H1 (cell line): ENCODE results near the gene FOXA2. TPM values are rescaled to one million over a fixed set of nuclear protein-coding genes. Genes with fewer than 3 reads are reported as not detected.
A peak's percentile ranks its signal among the peaks of the same experiment; 100 is the strongest.

Experiments used
- CTCF ChIA-PET: fragments of 300-600 bp; sonication (Branson Sonifier 250); formaldehyde crosslinking; loops from one replicate; lab custom pipeline; 2021; ENCODE audit not compliant: partially characterized antibody; lab: Charles Lee
- POLR2A ChIA-PET: fragments of 300-600 bp; sonication (Branson Sonifier 250); formaldehyde crosslinking; loops from one replicate; lab custom pipeline; 2021; ENCODE audit warnings: inconsistent platforms; ENCODE audit not compliant: partially characterized antibody; lab: Charles Lee
- DNase-seq, 2 experiments: peaks; one replicate each; pipeline versions ENCODE4 v3.0.0 to v3.0.0-alpha.2; 2010 to 2022; ENCODE audit warnings: low spot score in 2 of 2, low read depth in 1 of 2, mixed read lengths in 1 of 2
- FAIRE-seq: peaks from 2 replicates; lab custom pipeline; 2011; peaks lifted over from hg19 to GRCh38; lab: Jason Lieb, UNC
- H2AFZ ChIP-seq: 2 replicates; pipeline ENCODE4 v1.8.1; 2012; ENCODE audit warnings: low read length, inconsistent platforms
- H2AK5ac ChIP-seq: 2 replicates; pipeline ENCODE4 v1.6.1; 2013; ENCODE audit warnings: low read depth, low read length
- H2BK120ac ChIP-seq: replicated peaks from 2 replicates; pipeline ENCODE3; 2013; ENCODE audit warnings: low read depth, low read length, inconsistent platforms
- H2BK12ac ChIP-seq: 2 replicates; pipeline ENCODE4 v1.6.1; 2013; ENCODE audit warnings: low read depth, low read length
- H2BK15ac ChIP-seq: 2 replicates; pipeline ENCODE4 v1.6.1; 2013; ENCODE audit warnings: low read length
- H2BK20ac ChIP-seq: 2 replicates; pipeline ENCODE4 v1.6.1; 2013; ENCODE audit warnings: low read length
- H2BK5ac ChIP-seq: 2 replicates; pipeline ENCODE4 v1.6.1; 2013; ENCODE audit warnings: low read depth, low read length
- H3K14ac ChIP-seq: 2 replicates; pipeline ENCODE4 v1.6.1; 2013; ENCODE audit warnings: inconsistent platforms; ENCODE audit not compliant: insufficient read length
- H3K18ac ChIP-seq: 2 replicates; pipeline ENCODE4 v1.6.1; 2013; ENCODE audit warnings: low read length; ENCODE audit errors: extremely low read depth
- H3K23ac ChIP-seq: 2 replicates; pipeline ENCODE4 v1.6.1; 2013; ENCODE audit warnings: inconsistent platforms; ENCODE audit not compliant: insufficient read length
- H3K23me2 ChIP-seq: 2 replicates; pipeline ENCODE4 v1.6.1; 2013; ENCODE audit warnings: low read depth, low read length
- H3K27ac ChIP-seq: 2 replicates; pipeline ENCODE4 v1.6.1; 2011; ENCODE audit warnings: low read depth, low read length, inconsistent platforms
- H3K27me3 ChIP-seq, 4 experiments: replicated peaks in 1 of 4; 1 replicate in 1 of 4; 2 replicates in 3 of 4; pipeline versions ENCODE4 v1.6.1 to v1.8.1; 2011 to 2013; ENCODE audit warnings: low read length in 3 of 4, mild to moderate bottlenecking in 3 of 4, inconsistent platforms in 2 of 4, mixed read lengths in 2 of 4, moderate library complexity in 1 of 4; ENCODE audit not compliant: control insufficient read depth in 3 of 4, insufficient read depth in 3 of 4; ENCODE audit errors: extremely low read depth in 1 of 4
- H3K36me3 ChIP-seq, 4 experiments: 2 replicates each; pipeline versions ENCODE4 v1.6.1 to v1.8.1; 2011 to 2013; ENCODE audit warnings: mild to moderate bottlenecking in 4 of 4, low read length in 3 of 4, moderate library complexity in 2 of 4, control low read depth in 1 of 4, inconsistent platforms in 1 of 4; ENCODE audit not compliant: insufficient read depth in 4 of 4, control insufficient read depth in 2 of 4
- H3K4ac ChIP-seq: replicated peaks from 2 replicates; pipeline ENCODE3; 2013; ENCODE audit warnings: low read length, low read depth, mixed read lengths, inconsistent platforms; ENCODE audit not compliant: insufficient read length
- H3K4me1 ChIP-seq, 4 experiments: replicated peaks in 1 of 4; 1 replicate in 1 of 4; 2 replicates in 3 of 4; pipeline versions ENCODE4 v1.6.1 to v1.8.1; 2011 to 2013; ENCODE audit warnings: low read length in 3 of 4, inconsistent platforms in 2 of 4, mixed read lengths in 1 of 4; ENCODE audit not compliant: insufficient read depth in 4 of 4, control insufficient read depth in 3 of 4
- H3K4me2 ChIP-seq, 2 experiments: 2 replicates each; pipeline versions ENCODE4 v1.6.1 to v1.8.1; 2011 to 2013; ENCODE audit warnings: low read depth in 2 of 2, low read length in 2 of 2, control low read depth in 1 of 2, inconsistent platforms in 1 of 2, mild to moderate bottlenecking in 1 of 2; ENCODE audit not compliant: insufficient read depth in 1 of 2
- H3K4me3 ChIP-seq, 4 experiments: fragments of 200-600, 300-600 bp in 1 of 4; sonication (generic), shearing (Covaris generic), sonication (Bioruptor Twin) in 1 of 4; 2 replicates each; pipeline versions ENCODE4 v1.5.1 to v1.8.1; 2011 to 2016; ENCODE audit warnings: low read length in 4 of 4, low read depth in 3 of 4, control low read depth in 2 of 4, inconsistent platforms in 2 of 4, mild to moderate bottlenecking in 2 of 4, mixed read lengths in 1 of 4, moderate library complexity in 1 of 4; ENCODE audit not compliant: insufficient read depth in 2 of 4; ENCODE audit errors: extremely low read depth in 1 of 4
- H3K56ac ChIP-seq: replicated peaks from 2 replicates; pipeline ENCODE3; 2013; ENCODE audit warnings: low read depth, mild to moderate bottlenecking, mixed read lengths, low read length, inconsistent platforms; ENCODE audit not compliant: insufficient read length
- H3K79me1 ChIP-seq: 2 replicates; pipeline ENCODE4 v1.6.1; 2013; ENCODE audit warnings: low read depth, low read length, control low read depth
- H3K79me2 ChIP-seq, 2 experiments: 2 replicates each; pipeline versions ENCODE4 v1.6.1 to v1.8.1; 2012 to 2013; ENCODE audit warnings: low read length in 2 of 2, mild to moderate bottlenecking in 2 of 2, inconsistent platforms in 1 of 2; ENCODE audit not compliant: insufficient read depth in 2 of 2, control insufficient read depth in 1 of 2
- H3K9ac ChIP-seq, 4 experiments: replicated peaks in 1 of 4; 1 replicate in 1 of 4; 2 replicates in 3 of 4; pipeline versions ENCODE4 v1.6.1 to v1.8.1; 2011 to 2013; ENCODE audit warnings: low read depth in 3 of 4, low read length in 3 of 4, control low read depth in 2 of 4, mild to moderate bottlenecking in 2 of 4, moderate library complexity in 2 of 4, inconsistent platforms in 1 of 4; ENCODE audit errors: extremely low read depth in 1 of 4
- H3K9me3 ChIP-seq, 2 experiments: 2 replicates each; pipeline versions ENCODE4 v1.6.1 to v1.8.1; 2012 to 2013; ENCODE audit warnings: mild to moderate bottlenecking in 2 of 2, moderate library complexity in 2 of 2, control low read depth in 1 of 2, inconsistent platforms in 1 of 2, low read depth in 1 of 2, low read length in 1 of 2, mixed read lengths in 1 of 2; ENCODE audit not compliant: insufficient read depth in 2 of 2
- H4K20me1 ChIP-seq, 2 experiments: replicated peaks in 1 of 2; 2 replicates each; pipeline versions ENCODE3 to v1.8.1; 2011 to 2013; ENCODE audit warnings: inconsistent platforms in 2 of 2, low read length in 2 of 2, mild to moderate bottlenecking in 1 of 2; ENCODE audit not compliant: insufficient read depth in 2 of 2, control insufficient read depth in 1 of 2
- H4K5ac ChIP-seq: 2 replicates; pipeline ENCODE4 v1.6.1; 2013; ENCODE audit warnings: low read length, low read depth, mixed read lengths, inconsistent platforms; ENCODE audit not compliant: insufficient read length
- H4K8ac ChIP-seq: 2 replicates; pipeline ENCODE4 v1.8.0; 2013; ENCODE audit warnings: mild to moderate bottlenecking, moderate library complexity, low read length, inconsistent platforms; ENCODE audit not compliant: insufficient read depth; ENCODE audit errors: extremely low read depth
- H4K91ac ChIP-seq: replicated peaks from 2 replicates; pipeline ENCODE3; 2013; ENCODE audit warnings: low read length, mixed read lengths, inconsistent platforms; ENCODE audit not compliant: insufficient read length
- BRCA1 ChIP-seq: IDR thresholded peaks from 2 replicates; pipeline ENCODE4 v1.6.1; 2012; ENCODE audit warnings: low read depth, low read length, improper control_type of control experiment
- CHD1 ChIP-seq: IDR thresholded peaks from 2 replicates; pipeline ENCODE4 v1.6.1; 2012; ENCODE audit warnings: low read depth, low read length, improper control_type of control experiment
- CTBP2 ChIP-seq: IDR thresholded peaks from 2 replicates; pipeline ENCODE4 v1.7.0; 2011; ENCODE audit warnings: borderline replicate concordance, mild to moderate bottlenecking, moderate library complexity, mixed read lengths, low read length; ENCODE audit not compliant: insufficient read depth, insufficient read length
- GTF2F1 ChIP-seq: IDR thresholded peaks from 2 replicates; pipeline ENCODE4 v1.6.1; 2012; ENCODE audit warnings: low read depth, low read length, improper control_type of control experiment, borderline replicate concordance
- KDM1A ChIP-seq: fragments of 200-600, 300-600 bp; sonication (generic); IDR thresholded peaks from 2 replicates; pipeline ENCODE4 v1.7.1; 2016; ENCODE audit warnings: mild to moderate bottlenecking, low read length, borderline replicate concordance
- PHF8 ChIP-seq: fragments of 200-600 bp; sonication (generic); conservative IDR thresholded peaks from 2 replicates; pipeline ENCODE4 v1.7.1; 2012; ENCODE audit warnings: low read depth, mild to moderate bottlenecking, inconsistent platforms, low read length, moderate library complexity
- SIRT6 ChIP-seq: IDR thresholded peaks from one replicate; pipeline ENCODE4 v1.7.1; 2012; ENCODE audit warnings: low read length, inconsistent platforms
- WGBS, 2 experiments: shearing (Covaris generic) in 1 of 2; methylation state at CpG; one replicate each; pipeline versions ENCODE4 v1.1.6 to v1.1.7; 2013 to 2015; ENCODE audit warnings: low lambda C conversion rate in 2 of 2, mixed read lengths in 2 of 2, inconsistent platforms in 1 of 2, low coverage in 1 of 2, missing lambda C conversion rate in 1 of 2; ENCODE audit not compliant: insufficient replicate concordance in 2 of 2, insufficient coverage in 1 of 2, insufficient read length in 1 of 2; ENCODE audit errors: extremely low coverage in 1 of 2, missing lambda C conversion rate in 1 of 2; 5-methylcytosine and 5-hydroxymethylcytosine counted together
- polyA plus RNA-seq, 7 experiments: library from polyadenylated mRNA; depleted of rRNA in 3 of 7; stranded (reverse) in 5 of 7; unstranded in 2 of 7; fragments of >200 nt in 5 of 7; fragments of 200-250 nt in 2 of 7; gene quantifications; 1 replicate in 5 of 7; 2 replicates in 1 of 7; 4 replicates in 1 of 7; pipeline versions ENCODE4 v1.2.1 to v1.2.3, GENCODE V29; 2011 to 2013; ENCODE audit warnings: missing spikeins in 2 of 7, mixed read lengths in 2 of 7
- total RNA-seq: library from RNA; stranded (reverse); fragmentation: NEBNext Ultra II Directional; extraction: Animal tissue kit (Norgen Biotek cat#: 25700); gene quantifications from 2 replicates; pipeline ENCODE4 v1.2.1, GENCODE V29; 2021
- TF ChIP-seq, protein P1 (sequence below): IDR thresholded peaks from 2 replicates; pipeline ENCODE4 v1.6.1; 2012; ENCODE audit warnings: low read length, inconsistent platforms
- TF ChIP-seq, protein P2 (sequence below): IDR thresholded peaks from 2 replicates; pipeline ENCODE4 v1.6.1; 2012; ENCODE audit warnings: inconsistent platforms
- TF ChIP-seq, protein P3 (sequence below): IDR thresholded peaks from 2 replicates; pipeline ENCODE4 v1.6.1; 2011; ENCODE audit warnings: low read depth, mild to moderate bottlenecking, low read length; ENCODE audit not compliant: insufficient read depth

Gene FOXA2
- total and polyA plus RNA-seq, 2 of the 8 experiments (the other 6 are each of a cell fraction or from before 2014, with no cell fraction given), result not detected

DNA sequence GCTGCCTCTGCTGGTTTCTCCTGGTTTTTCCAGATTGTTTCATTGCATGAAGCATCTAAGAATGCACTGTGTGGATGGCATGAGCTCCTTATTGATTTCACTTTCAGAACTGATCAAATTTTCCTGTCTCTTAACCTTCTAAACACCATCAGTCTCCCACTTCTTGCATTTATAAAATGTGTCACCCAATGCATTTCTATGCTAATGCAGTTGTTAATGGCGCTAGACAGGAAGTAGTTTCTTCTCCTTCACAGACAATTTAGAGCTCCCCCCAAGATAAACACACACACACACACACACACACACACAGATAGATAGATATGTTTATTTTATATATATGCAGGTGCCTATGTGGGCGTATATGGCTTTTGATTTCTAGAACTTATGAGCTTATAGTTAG is 45.6 kb upstream of the FOXA2 start:
- Histone ChIP-seq H3K56ac (no peak overlapping the region), H2AK5ac (no peak overlapping the region), H3K9me3 (no peaks in the 10 kb centered on the region), H4K20me1 (no peaks in the 10 kb centered on the region), H3K18ac (no peak overlapping the region), H4K91ac (no peak overlapping the region), H2BK20ac (no peak overlapping the region), H2BK120ac (no peak overlapping the region), H3K4ac (no peak overlapping the region), H2AFZ (no peak overlapping the region), H3K27ac (no peak overlapping the region), H3K79me1 (no peaks in the 10 kb centered on the region), H3K23ac (no peak overlapping the region), H3K23me2 (no peaks in the 10 kb centered on the region), H3K79me2 (no peaks in the 10 kb centered on the region), H3K9ac (no peak overlapping the region), H3K4me3 (no peak overlapping the region), H3K4me2 (no peak overlapping the region), H3K27me3 (no peaks in the 10 kb centered on the region), H4K5ac (no peak overlapping the region), H3K36me3 (no peaks in the 10 kb centered on the region), H3K4me1 (peaks cover 0 to 4% (median 0%) of the 10 kb centered on the region in 4 experiments; a peak in 2 of 7 replicates), H2BK12ac (0 out of 2 replicates have a peak overlapping the region, but pooled peaks have one; percentile 2), H2BK15ac (no peak overlapping the region)
- CTCF ChIA-PET, result interaction anchor here (0.9 to 2.6 kb wide), 4 partner anchors 10 to 296 kb away, joined by 3 to 7 read pairs (median 3); no protein-coding TSS in a partner anchor
- WGBS, 2 experiments, result 88% methylated on average over 2 of the region's 2 CpGs; no CpG with 5 or more reads in 1 of the 2 experiments
- no peak for DNase-seq
- no peak for FAIRE-seq
- POLR2A ChIA-PET, result interaction anchor here (1.3 kb wide), 1 partner anchor 9 kb away, joined by 4 read pairs; no protein-coding TSS in a partner anchor
- TF ChIP-seq, protein P1, sequence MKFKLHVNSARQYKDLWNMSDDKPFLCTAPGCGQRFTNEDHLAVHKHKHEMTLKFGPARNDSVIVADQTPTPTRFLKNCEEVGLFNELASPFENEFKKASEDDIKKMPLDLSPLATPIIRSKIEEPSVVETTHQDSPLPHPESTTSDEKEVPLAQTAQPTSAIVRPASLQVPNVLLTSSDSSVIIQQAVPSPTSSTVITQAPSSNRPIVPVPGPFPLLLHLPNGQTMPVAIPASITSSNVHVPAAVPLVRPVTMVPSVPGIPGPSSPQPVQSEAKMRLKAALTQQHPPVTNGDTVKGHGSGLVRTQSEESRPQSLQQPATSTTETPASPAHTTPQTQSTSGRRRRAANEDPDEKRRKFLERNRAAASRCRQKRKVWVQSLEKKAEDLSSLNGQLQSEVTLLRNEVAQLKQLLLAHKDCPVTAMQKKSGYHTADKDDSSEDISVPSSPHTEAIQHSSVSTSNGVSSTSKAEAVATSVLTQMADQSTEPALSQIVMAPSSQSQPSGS, result no peak
- no peak for TF ChIP-seq KDM1A
- no peak for TF ChIP-seq BRCA1
- TF ChIP-seq CHD1, result no peak
- no peak for TF ChIP-seq SIRT6
- TF ChIP-seq CTBP2, result no peak
- TF ChIP-seq PHF8, result no peak
- no peak for TF ChIP-seq GTF2F1
- TF ChIP-seq, protein P2, sequence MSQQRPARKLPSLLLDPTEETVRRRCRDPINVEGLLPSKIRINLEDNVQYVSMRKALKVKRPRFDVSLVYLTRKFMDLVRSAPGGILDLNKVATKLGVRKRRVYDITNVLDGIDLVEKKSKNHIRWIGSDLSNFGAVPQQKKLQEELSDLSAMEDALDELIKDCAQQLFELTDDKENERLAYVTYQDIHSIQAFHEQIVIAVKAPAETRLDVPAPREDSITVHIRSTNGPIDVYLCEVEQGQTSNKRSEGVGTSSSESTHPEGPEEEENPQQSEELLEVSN, result no peak
- TF ChIP-seq, protein P3, sequence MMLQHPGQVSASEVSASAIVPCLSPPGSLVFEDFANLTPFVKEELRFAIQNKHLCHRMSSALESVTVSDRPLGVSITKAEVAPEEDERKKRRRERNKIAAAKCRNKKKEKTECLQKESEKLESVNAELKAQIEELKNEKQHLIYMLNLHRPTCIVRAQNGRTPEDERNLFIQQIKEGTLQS, result no peak
- TF ChIP-seq, all 59 proteins: peak for 0
- H2BK5ac ChIP-seq, result no peak overlapping the region
- no peak overlapping the region for H3K14ac ChIP-seq
- H4K8ac ChIP-seq, result no peak overlapping the region
